ENCODE measurements around the gene UBR3.

The UBR3 gene

DNA sequence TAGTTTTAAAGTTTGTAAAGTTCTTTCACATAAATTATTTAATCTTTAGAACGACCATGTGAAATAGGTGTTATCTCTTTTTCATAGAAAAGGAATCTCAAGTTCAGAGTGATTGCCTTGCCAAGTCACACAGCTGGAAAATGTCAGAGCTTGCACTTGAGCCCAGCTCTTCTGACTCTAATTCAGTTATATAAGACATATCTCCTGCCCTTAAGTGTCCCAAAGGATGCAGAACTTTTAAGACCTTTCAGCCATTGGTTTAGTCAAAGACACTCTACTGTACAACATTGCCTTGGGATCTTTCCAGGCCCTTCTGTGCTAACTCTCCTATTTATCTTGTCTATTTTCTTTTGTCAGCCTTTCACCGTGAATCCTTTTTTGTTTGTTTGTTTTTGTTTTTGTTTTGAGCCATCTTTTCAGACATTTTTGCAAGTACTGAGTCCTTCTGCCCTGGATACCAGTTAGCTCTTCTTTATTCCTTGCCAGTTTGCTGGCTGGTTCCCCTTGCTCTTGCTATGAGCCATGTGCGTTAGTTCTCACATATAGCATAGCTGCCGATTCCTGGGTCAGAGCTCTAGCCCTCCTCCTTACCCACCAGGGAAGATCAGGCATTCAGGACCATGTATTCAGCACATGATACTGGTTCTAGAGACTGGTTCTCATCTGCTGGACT, 190.7 kb downstream of the UBR3 start:
- Histone ChIP-seq H3K36me3 (ENCODE audit: control insufficient read depth, insufficient read depth, low read length) (no peaks in the 10 kb centered on the region), H3K9me3 (ENCODE audit: control insufficient read depth, insufficient read depth, low read length) (no peaks in the 10 kb centered on the region), H3K4me1 (ENCODE audit: control insufficient read depth, insufficient read depth, low read length) (no peaks in the 10 kb centered on the region)

DNA sequence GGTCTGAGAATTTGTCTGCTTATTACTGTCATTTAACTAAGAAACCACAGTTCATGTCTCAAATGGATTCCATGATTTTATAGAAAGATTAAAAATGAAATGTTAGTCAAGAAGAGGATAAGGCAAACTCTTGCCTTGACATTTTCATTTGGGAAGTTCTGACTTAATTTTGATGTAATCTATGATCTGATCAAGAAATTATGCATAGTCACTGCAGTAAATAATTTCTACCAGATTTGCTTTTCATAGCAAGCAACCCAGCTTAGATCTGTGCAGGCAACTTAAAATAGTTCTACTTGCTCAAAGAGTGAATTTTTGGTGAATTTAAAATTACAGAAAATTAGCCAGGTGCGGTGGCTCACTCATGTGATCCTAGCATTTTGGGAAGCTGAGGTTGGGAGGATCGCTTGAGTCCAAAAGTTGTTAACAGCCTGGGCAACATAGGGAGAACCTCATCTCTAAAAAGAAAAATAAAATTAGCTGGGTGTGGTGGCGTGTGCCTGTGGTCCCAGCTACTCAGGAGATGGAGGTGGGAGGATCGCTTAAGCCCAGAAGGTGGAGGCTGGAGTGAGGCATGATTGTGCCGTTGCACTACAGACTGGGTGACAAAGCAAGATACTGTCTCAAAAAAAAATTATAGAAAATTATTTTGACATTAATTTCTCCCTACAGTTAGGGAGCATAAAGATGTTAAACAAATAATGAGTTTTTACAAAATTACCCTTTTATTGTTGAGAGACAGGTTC, 192.0 kb downstream of the UBR3 start:
- no peaks in the 10 kb centered on the region for H3K36me3 ChIP-seq (ENCODE audit: control insufficient read depth, insufficient read depth, low read length)
- no peaks in the 10 kb centered on the region for H3K27me3 ChIP-seq (ENCODE audit: control insufficient read depth, insufficient read depth, low read length)
- no peaks in the 10 kb centered on the region for H3K9me3 ChIP-seq (ENCODE audit: control insufficient read depth, insufficient read depth, low read length)
- no peak overlapping the region for H3K9ac ChIP-seq (ENCODE audit: low read depth, low read length)
- no peak overlapping the region for H3K4me3 ChIP-seq (ENCODE audit: low read depth, low read length)
- H3K4me1 ChIP-seq (ENCODE audit: control insufficient read depth, insufficient read depth, low read length): no peaks in the 10 kb centered on the region

More for the DNA sequence above, 190.7 kb downstream of the UBR3 start:
- Histone ChIP-seq H3K9ac (ENCODE audit: low read depth, low read length) (no peak overlapping the region), H3K27me3 (ENCODE audit: control insufficient read depth, insufficient read depth, low read length) (no peaks in the 10 kb centered on the region), H3K4me3 (ENCODE audit: low read depth, low read length) (no peak overlapping the region)

DNA sequence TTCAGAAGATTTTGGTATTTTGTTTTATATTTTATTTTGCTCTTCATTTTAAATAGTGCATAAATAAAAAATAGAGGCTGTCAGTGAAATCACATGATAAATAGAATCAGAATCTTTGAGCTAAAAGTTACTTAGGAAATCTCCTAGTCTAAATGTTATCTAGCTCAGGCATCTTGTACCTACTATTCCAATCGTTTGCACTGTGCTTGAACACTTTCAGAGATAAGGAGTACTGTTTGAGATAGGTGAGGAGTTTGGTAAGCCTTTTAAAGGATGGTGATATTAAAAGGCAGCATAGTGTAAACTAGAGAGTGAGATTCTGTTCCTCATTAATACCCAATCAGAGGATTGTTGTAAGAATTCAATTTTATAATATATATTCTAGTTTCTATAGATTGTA, 193.5 kb downstream of the UBR3 start:
- Histone ChIP-seq H3K4me3 (ENCODE audit: low read depth, low read length) (no peak overlapping the region), H3K9me3 (ENCODE audit: control insufficient read depth, insufficient read depth, low read length) (no peaks in the 10 kb centered on the region), H3K4me1 (ENCODE audit: control insufficient read depth, insufficient read depth, low read length) (no peaks in the 10 kb centered on the region), H3K27me3 (ENCODE audit: control insufficient read depth, insufficient read depth, low read length) (no peaks in the 10 kb centered on the region), H3K36me3 (ENCODE audit: control insufficient read depth, insufficient read depth, low read length) (no peaks in the 10 kb centered on the region), H3K9ac (ENCODE audit: low read depth, low read length) (no peak overlapping the region)

DNA sequence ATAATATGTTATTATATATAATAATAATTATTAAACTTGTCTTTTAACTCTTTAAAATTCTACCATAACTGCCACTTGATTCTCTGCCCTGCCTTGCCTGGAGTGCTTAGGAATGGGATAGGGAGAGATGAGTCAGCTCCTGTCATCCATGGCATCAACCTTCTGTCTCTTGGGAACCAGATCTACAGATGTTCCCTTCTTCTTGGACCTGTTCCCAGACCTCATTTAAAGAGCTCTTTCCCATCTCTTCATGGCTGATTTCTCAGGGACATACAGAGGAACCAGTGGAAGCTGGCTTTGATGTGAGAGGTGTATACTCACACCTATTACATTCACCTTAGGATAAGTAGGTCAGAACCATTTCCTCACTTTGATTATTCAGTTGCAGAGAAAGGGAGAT, 195.4 kb downstream of the UBR3 start:
- Histone ChIP-seq H3K27me3 (ENCODE audit: control insufficient read depth, insufficient read depth, low read length) (no peaks in the 10 kb centered on the region), H3K4me3 (ENCODE audit: low read depth, low read length) (no peak overlapping the region), H3K9ac (ENCODE audit: low read depth, low read length) (no peak overlapping the region), H3K4me1 (ENCODE audit: control insufficient read depth, insufficient read depth, low read length) (no peaks in the 10 kb centered on the region), H3K9me3 (ENCODE audit: control insufficient read depth, insufficient read depth, low read length) (no peaks in the 10 kb centered on the region), H3K36me3 (ENCODE audit: control insufficient read depth, insufficient read depth, low read length) (no peaks in the 10 kb centered on the region)

DNA sequence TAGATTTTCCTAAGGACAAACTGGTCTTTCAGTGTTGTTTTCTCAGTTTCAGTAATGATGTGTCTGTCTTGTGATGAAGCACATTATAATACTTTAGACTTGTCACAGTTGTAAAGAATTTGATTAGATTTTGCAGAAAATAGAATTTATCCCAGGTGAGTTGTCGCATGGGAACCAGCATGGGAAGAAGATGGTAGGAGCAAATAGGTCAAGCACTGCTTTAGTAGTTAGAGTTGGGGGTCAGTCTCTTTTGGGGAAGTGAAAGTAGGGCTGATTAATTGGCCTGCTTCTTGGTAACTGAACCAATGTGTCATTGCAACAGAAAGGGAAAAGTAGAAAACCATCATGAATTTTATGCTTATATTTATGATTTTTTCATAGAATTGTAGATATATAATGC, 197.5 kb downstream of the UBR3 start:
- Histone ChIP-seq H3K9ac (ENCODE audit: low read depth, low read length) (no peak overlapping the region), H3K4me1 (ENCODE audit: control insufficient read depth, insufficient read depth, low read length) (peaks cover 9% of the 10 kb centered on the region), H3K36me3 (ENCODE audit: control insufficient read depth, insufficient read depth, low read length) (no peaks in the 10 kb centered on the region), H3K4me3 (ENCODE audit: low read depth, low read length) (no peak overlapping the region), H3K27me3 (ENCODE audit: control insufficient read depth, insufficient read depth, low read length) (no peaks in the 10 kb centered on the region), H3K9me3 (ENCODE audit: control insufficient read depth, insufficient read depth, low read length) (no peaks in the 10 kb centered on the region)

DNA sequence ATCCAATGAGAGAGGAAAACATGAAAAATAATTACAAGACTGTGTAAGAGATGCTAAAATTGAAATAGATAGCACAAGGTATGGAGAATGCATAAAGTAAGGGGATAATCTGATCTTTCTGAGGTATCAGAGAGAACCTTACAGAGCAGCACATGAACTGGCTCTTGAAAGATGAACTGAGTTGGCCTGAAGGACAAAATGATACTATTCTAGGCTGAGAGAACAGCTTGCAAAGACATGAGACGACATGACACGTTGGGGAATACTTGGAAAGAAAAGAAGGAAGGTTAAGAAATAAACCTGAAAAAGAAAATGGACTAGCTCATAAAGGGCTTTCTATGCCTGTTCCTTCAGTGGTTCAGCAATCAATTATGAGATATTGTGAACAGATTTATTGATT, 198.0 kb downstream of the UBR3 start:
- H3K4me3 ChIP-seq (ENCODE audit: low read depth, low read length): no peak overlapping the region
- H3K27me3 ChIP-seq (ENCODE audit: control insufficient read depth, insufficient read depth, low read length): no peaks in the 10 kb centered on the region
- H3K9ac ChIP-seq (ENCODE audit: low read depth, low read length): no peak overlapping the region
- peaks cover 11% of the 10 kb centered on the region for H3K4me1 ChIP-seq (ENCODE audit: control insufficient read depth, insufficient read depth, low read length)
- no peaks in the 10 kb centered on the region for H3K9me3 ChIP-seq (ENCODE audit: control insufficient read depth, insufficient read depth, low read length)
- no peaks in the 10 kb centered on the region for H3K36me3 ChIP-seq (ENCODE audit: control insufficient read depth, insufficient read depth, low read length)

DNA sequence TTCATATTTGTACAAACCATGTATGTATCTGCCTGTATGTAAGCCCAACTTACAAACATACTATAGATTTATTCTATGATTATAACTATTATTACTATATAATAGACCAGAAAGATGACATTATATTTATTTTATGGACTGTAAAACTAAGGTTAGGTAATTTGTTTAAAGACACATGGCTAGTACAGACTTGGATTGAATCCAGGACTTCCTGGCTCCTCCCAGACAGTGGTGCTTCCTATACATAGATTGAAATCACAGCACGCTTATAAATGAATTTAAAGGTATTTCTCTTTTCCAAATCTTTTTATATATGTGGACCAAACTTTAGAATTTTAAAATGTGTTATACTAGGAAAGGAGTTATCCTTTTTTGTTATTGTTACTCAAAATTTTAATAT, 199.1 kb downstream of the UBR3 start:
- Histone ChIP-seq H3K4me1 (ENCODE audit: control insufficient read depth, insufficient read depth, low read length) (peaks cover 11% of the 10 kb centered on the region), H3K9ac (ENCODE audit: low read depth, low read length) (no peak overlapping the region), H3K9me3 (ENCODE audit: control insufficient read depth, insufficient read depth, low read length) (no peaks in the 10 kb centered on the region), H3K36me3 (ENCODE audit: control insufficient read depth, insufficient read depth, low read length) (no peaks in the 10 kb centered on the region), H3K27me3 (ENCODE audit: control insufficient read depth, insufficient read depth, low read length) (no peaks in the 10 kb centered on the region), H3K4me3 (ENCODE audit: low read depth, low read length) (no peak overlapping the region)

DNA sequence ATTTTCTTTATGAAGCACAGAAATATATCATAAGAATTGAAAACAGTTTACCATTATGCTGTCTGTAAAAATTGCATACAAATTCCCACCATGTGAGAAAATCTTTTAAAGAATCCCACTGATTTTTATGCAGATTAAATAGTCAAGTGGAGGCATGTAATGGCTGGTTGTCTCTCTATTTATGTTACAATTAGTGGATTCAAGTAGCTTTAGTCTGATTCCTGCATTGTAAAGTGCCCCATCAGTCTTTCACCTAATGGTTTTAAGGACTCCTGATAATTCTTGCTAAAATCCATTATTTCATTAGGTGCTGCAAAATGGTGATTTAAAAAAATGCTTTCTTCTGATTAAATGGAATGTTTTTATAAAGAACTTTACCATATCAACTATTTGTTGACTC, 202.3 kb downstream of the UBR3 start:
- no peaks in the 10 kb centered on the region for H3K27me3 ChIP-seq (ENCODE audit: control insufficient read depth, insufficient read depth, low read length)
- H3K4me3 ChIP-seq (ENCODE audit: low read depth, low read length): no peak overlapping the region
- H3K4me1 ChIP-seq (ENCODE audit: control insufficient read depth, insufficient read depth, low read length): peaks cover 11% of the 10 kb centered on the region

DNA sequence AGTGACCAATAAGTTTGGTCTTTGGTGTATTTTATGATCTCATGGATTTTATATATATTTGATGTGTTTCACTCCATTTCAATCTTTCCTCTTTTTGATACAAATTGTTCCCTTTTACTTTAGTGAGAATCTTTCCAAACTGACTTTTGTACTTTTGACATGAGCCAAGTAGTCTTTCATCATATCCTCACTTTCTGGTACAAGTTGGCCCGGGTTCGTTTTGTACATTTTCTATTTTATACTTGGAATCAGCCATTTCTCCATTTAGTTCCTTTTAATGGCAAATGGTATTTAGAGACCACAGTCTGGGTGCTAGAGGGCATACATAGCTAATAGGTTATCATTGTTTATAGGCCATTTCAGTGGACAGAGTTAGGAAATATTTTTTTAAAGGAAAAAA, 202.8 kb downstream of the UBR3 start:
- H3K27me3 ChIP-seq (ENCODE audit: control insufficient read depth, insufficient read depth, low read length): no peaks in the 10 kb centered on the region
- H3K9ac ChIP-seq (ENCODE audit: low read depth, low read length): no peak overlapping the region
- H3K36me3 ChIP-seq (ENCODE audit: control insufficient read depth, insufficient read depth, low read length): no peaks in the 10 kb centered on the region
- H3K4me3 ChIP-seq (ENCODE audit: low read depth, low read length): no peak overlapping the region
- no peaks in the 10 kb centered on the region for H3K9me3 ChIP-seq (ENCODE audit: control insufficient read depth, insufficient read depth, low read length)
- peaks cover 11% of the 10 kb centered on the region for H3K4me1 ChIP-seq (ENCODE audit: control insufficient read depth, insufficient read depth, low read length)

More for the DNA sequence above, 202.3 kb downstream of the UBR3 start:
- H3K9me3 ChIP-seq (ENCODE audit: control insufficient read depth, insufficient read depth, low read length): no peaks in the 10 kb centered on the region
- H3K36me3 ChIP-seq (ENCODE audit: control insufficient read depth, insufficient read depth, low read length): no peaks in the 10 kb centered on the region
- no peak overlapping the region for H3K9ac ChIP-seq (ENCODE audit: low read depth, low read length)

DNA sequence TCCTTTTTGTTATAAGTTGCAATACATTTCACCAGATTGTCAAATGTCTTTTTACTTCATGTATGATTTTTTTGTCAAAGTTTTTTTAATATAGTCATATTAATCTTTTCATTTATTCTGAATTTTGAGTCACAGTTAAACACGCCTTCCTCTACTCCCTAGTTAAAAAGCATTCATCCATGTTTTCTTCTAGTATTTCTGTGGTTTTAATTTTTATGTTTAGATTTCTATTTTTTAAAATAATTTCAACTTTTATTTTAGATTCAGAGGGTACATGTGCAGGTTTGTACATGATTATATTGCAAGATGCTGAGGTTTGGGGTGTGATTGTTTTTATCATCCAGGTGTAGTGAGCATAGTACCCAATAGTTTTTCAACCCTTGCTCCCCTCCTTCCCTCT, 204.0 kb downstream of the UBR3 start:
- Histone ChIP-seq H3K4me1 (ENCODE audit: control insufficient read depth, insufficient read depth, low read length) (peaks cover 11% of the 10 kb centered on the region), H3K4me3 (ENCODE audit: low read depth, low read length) (no peak overlapping the region), H3K9ac (ENCODE audit: low read depth, low read length) (no peak overlapping the region), H3K9me3 (ENCODE audit: control insufficient read depth, insufficient read depth, low read length) (no peaks in the 10 kb centered on the region), H3K27me3 (ENCODE audit: control insufficient read depth, insufficient read depth, low read length) (no peaks in the 10 kb centered on the region), H3K36me3 (ENCODE audit: control insufficient read depth, insufficient read depth, low read length) (no peaks in the 10 kb centered on the region)

DNA sequence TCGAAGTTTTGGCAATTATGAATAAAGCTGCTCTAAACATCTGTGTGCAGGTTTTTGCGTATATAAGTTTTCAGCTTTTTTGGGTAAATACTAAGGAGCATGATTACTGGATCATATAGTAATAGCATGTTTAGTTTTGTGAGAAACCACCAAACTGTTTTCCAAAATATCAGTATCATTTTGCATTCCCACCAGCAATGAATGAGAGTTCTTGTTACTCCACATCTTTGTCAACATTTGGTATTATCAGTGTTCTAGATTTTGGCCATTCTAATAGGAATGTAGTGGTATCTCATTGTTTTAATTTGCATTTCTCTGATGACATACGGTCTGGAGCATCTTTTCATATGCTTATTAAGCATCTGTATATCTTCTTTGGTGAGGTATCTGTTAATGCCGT, 207.3 kb downstream of the UBR3 start:
- Histone ChIP-seq H3K9me3 (ENCODE audit: control insufficient read depth, insufficient read depth, low read length) (no peaks in the 10 kb centered on the region), H3K27me3 (ENCODE audit: control insufficient read depth, insufficient read depth, low read length) (no peaks in the 10 kb centered on the region), H3K4me3 (ENCODE audit: low read depth, low read length) (no peak overlapping the region), H3K9ac (ENCODE audit: low read depth, low read length) (no peak overlapping the region), H3K36me3 (ENCODE audit: control insufficient read depth, insufficient read depth, low read length) (no peaks in the 10 kb centered on the region), H3K4me1 (ENCODE audit: control insufficient read depth, insufficient read depth, low read length) (peaks cover 3% of the 10 kb centered on the region)

DNA sequence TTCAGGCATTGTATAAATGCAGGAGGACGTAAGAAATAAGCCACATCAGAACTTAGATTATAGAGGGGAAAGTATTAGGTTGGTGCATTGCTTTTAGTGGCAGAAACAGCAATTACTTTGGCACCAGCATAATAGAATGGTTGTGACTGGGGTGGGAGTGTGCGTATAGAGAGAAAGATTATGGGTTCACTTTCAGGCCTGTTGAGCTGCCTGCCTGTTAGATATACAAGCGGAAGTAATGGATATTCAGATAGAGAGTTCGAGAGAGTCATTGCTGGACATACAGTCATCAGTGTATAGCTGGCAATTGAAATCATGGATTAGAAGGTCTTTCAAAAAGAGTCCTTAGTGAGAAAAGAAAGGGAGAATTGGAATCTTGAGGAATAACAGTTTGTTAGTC, 211.5 kb downstream of the UBR3 start:
- Histone ChIP-seq H3K9ac (ENCODE audit: low read depth, low read length) (no peak overlapping the region), H3K36me3 (ENCODE audit: control insufficient read depth, insufficient read depth, low read length) (no peaks in the 10 kb centered on the region), H3K4me1 (ENCODE audit: control insufficient read depth, insufficient read depth, low read length) (no peaks in the 10 kb centered on the region), H3K27me3 (ENCODE audit: control insufficient read depth, insufficient read depth, low read length) (no peaks in the 10 kb centered on the region), H3K9me3 (ENCODE audit: control insufficient read depth, insufficient read depth, low read length) (no peaks in the 10 kb centered on the region), H3K4me3 (ENCODE audit: low read depth, low read length) (no peak overlapping the region)
